ENCODE measurements around the gene VTN.

DNA sequence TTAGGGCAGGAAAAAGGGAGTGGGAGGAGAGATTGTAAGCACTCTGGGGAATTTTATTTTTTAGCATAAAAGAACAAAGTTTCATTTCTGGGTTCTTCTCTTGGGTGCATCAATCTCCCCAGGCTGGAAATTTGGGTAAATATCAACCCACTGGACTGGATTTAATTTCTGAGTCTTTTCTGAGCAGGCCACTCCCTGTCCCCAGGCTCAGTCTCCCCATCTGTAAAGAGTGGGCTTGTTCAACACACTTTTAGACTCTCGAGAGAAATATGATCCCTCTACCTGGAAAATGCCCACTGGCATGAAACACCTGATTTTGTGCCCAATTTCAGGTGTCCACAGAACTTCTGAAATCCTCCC lies 617 bp upstream of the VTN start:
- TF ChIP-seq, protein P1, sequence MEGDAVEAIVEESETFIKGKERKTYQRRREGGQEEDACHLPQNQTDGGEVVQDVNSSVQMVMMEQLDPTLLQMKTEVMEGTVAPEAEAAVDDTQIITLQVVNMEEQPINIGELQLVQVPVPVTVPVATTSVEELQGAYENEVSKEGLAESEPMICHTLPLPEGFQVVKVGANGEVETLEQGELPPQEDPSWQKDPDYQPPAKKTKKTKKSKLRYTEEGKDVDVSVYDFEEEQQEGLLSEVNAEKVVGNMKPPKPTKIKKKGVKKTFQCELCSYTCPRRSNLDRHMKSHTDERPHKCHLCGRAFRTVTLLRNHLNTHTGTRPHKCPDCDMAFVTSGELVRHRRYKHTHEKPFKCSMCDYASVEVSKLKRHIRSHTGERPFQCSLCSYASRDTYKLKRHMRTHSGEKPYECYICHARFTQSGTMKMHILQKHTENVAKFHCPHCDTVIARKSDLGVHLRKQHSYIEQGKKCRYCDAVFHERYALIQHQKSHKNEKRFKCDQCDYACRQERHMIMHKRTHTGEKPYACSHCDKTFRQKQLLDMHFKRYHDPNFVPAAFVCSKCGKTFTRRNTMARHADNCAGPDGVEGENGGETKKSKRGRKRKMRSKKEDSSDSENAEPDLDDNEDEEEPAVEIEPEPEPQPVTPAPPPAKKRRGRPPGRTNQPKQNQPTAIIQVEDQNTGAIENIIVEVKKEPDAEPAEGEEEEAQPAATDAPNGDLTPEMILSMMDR (IDR thresholded peaks at IDR 0.05), result no peak
- TF ChIP-seq EP300 (IDR thresholded peaks at IDR 0.05) (no peak), POLR2AphosphoS5 (IDR thresholded peaks at IDR 0.05) (no peak)
